K562 (cell line): Measurements from ENCODE around the gene OR8S1. TPM values are rescaled to one million over a fixed set of nuclear protein-coding genes. Genes with fewer than 3 reads are reported as not detected.

Experiments
- ATAC-seq: fragments of 200-7000 bp; cut with Tn5 transposase; 3 replicates; pipeline ENCODE4 v1.9.1; 2020; ENCODE audit warnings: moderate library complexity
- BruUV-seq: library from RNA; stranded (reverse); fragments of 400-500 nt; replicated peaks from 2 replicates; lab custom pipeline; 2021; lab: Mats Ljungman, UMichigan
- CTCF ChIA-PET: fragments of 300-600 bp; formaldehyde crosslinking; extraction: SDS; loops from one replicate; lab custom pipeline; 2021; ENCODE audit warnings: low intra/inter-chr PET ratio; lab: Yijun Ruan, JAX
- POLR2A ChIA-PET: fragments of 300-600, 350-650 bp; sonication (Branson Sonifier 250); formaldehyde crosslinking; extraction: SDS; loops from one replicate; lab custom pipeline; 2021; ENCODE audit warnings: antibody characterized with exemption, inconsistent platforms; lab: Yijun Ruan, JAX
- DNase-seq, 4 experiments: peaks; one replicate each; pipeline versions ENCODE4 v3.0.0 to v3.0.0-alpha.2; 2011 to 2018; ENCODE audit warnings: low spot score in 3 of 4, mixed read lengths in 3 of 4; ENCODE audit errors: extremely low read depth in 1 of 4
- FAIRE-seq: peaks from 2 replicates; lab custom pipeline; 2011; peaks lifted over from hg19 to GRCh38; lab: Jason Lieb, UNC
- H2AFZ ChIP-seq: 2 replicates; pipeline ENCODE4 v1.6.0; 2011; ENCODE audit warnings: low read depth, low read length, control low read depth, inconsistent platforms
- H3K27ac ChIP-seq: fragments of 200-600 bp; 3 replicates; pipeline ENCODE4 v1.8.0; 2011; ENCODE audit warnings: low read depth, mild to moderate bottlenecking, control low read depth, inconsistent platforms, low read length, moderate library complexity, mixed read lengths; ENCODE audit errors: extremely low read depth
- H3K27me3 ChIP-seq, 2 experiments: fragments of 300-600 bp in 1 of 2; 2 replicates in 1 of 2; 3 replicates in 1 of 2; pipeline versions ENCODE4 v1.6.0 to v1.8.0; 2011; ENCODE audit warnings: inconsistent platforms in 2 of 2, low read length in 2 of 2, mild to moderate bottlenecking in 1 of 2, mixed read lengths in 1 of 2, moderate library complexity in 1 of 2; ENCODE audit not compliant: control insufficient read depth in 2 of 2, insufficient read depth in 2 of 2
- H3K36me3 ChIP-seq: fragments of 300-600 bp; 3 replicates; pipeline ENCODE4 v1.8.0; 2011; ENCODE audit warnings: mild to moderate bottlenecking, low read length, inconsistent platforms; ENCODE audit not compliant: control insufficient read depth, insufficient read depth
- H3K4me1 ChIP-seq, 2 experiments: fragments of 200-600 bp in 1 of 2; replicated peaks in 1 of 2; 2 replicates in 1 of 2; 3 replicates in 1 of 2; pipeline versions ENCODE4 v1.5.1 to v1.8.0; 2011; ENCODE audit warnings: inconsistent platforms in 2 of 2, low read length in 2 of 2, mild to moderate bottlenecking in 1 of 2, mixed read lengths in 1 of 2, moderate library complexity in 1 of 2; ENCODE audit not compliant: control insufficient read depth in 2 of 2, insufficient read depth in 2 of 2
- H3K4me2 ChIP-seq: 2 replicates; pipeline ENCODE4 v1.6.1; 2011; ENCODE audit warnings: low read length, control low read depth, inconsistent platforms, mixed read lengths; ENCODE audit not compliant: insufficient read depth
- H3K4me3 ChIP-seq: fragments of 200-600 bp; sonication (generic), shearing (Covaris generic); 2 replicates; pipeline ENCODE4 v1.5.1; 2016; ENCODE audit warnings: control low read depth, inconsistent platforms
- H3K79me2 ChIP-seq: fragments of 200-600 bp; 3 replicates; pipeline ENCODE4 v1.8.0; 2011; ENCODE audit warnings: low read length, inconsistent platforms; ENCODE audit not compliant: control insufficient read depth, insufficient read depth
- H3K9ac ChIP-seq, 2 experiments: 2 replicates each; pipeline versions ENCODE4 v1.6.0 to v1.6.1; 2011; ENCODE audit warnings: low read depth in 2 of 2, low read length in 2 of 2, control low read depth in 1 of 2, inconsistent platforms in 1 of 2, mild to moderate bottlenecking in 1 of 2, mixed read lengths in 1 of 2; ENCODE audit not compliant: insufficient read depth in 1 of 2
- H3K9me1 ChIP-seq: one replicate; pipeline ENCODE4 v1.6.0; 2011; ENCODE audit warnings: inconsistent platforms, mild to moderate bottlenecking, low read length, moderate library complexity; ENCODE audit not compliant: control insufficient read depth, insufficient read depth
- H3K9me3 ChIP-seq: replicated peaks from 2 replicates; pipeline ENCODE4 v1.5.1; 2011; ENCODE audit warnings: low read depth, low read length, inconsistent platforms; ENCODE audit not compliant: control insufficient read depth, insufficient read depth
- H4K20me1 ChIP-seq: replicated peaks from 2 replicates; pipeline ENCODE4 v1.6.1; 2011; ENCODE audit warnings: low read length, inconsistent platforms, mixed read lengths; ENCODE audit not compliant: control insufficient read depth, insufficient read depth
- E2F8 ChIP-seq: fragments of 450-650 bp; IDR thresholded peaks from 2 replicates; pipeline ENCODE4 v1.7.1; 2018; ENCODE audit warnings: mild to moderate bottlenecking, low read depth; ENCODE audit not compliant: partially characterized antibody
- ETV1 ChIP-seq: fragments of 450-650 bp; conservative IDR thresholded peaks from 2 replicates; pipeline ENCODE4 v1.6.1; 2016; ENCODE audit warnings: missing genetic modification characterization, control low read depth, low read depth, missing compliant biosample characterization
- ETV5 ChIP-seq: sonication (generic); formaldehyde crosslinking; IDR thresholded peaks from 2 replicates; pipeline ENCODE4 v1.4.0; 2020; ENCODE audit warnings: low read depth, mild to moderate bottlenecking, missing genetic modification reagents
- GTF2F1 ChIP-seq: IDR thresholded peaks from 2 replicates; pipeline ENCODE4 v1.6.1; 2011; ENCODE audit warnings: low read depth, low read length, improper control_type of control experiment
- PKNOX1 ChIP-seq: fragments of 450-650 bp; IDR thresholded peaks from 2 replicates; pipeline ENCODE4 v1.6.1; 2016
- YBX1 ChIP-seq: fragments of 450-650 bp; IDR thresholded peaks from 2 replicates; pipeline ENCODE4 v1.7.1; 2016; ENCODE audit warnings: mild to moderate bottlenecking
- YY1 ChIP-seq, 3 experiments: IDR thresholded peaks; 2 replicates each; pipeline ENCODE4 v1.6.1; 2011; ENCODE audit warnings: low read length in 2 of 3, mild to moderate bottlenecking in 2 of 3, moderate library complexity in 2 of 3, borderline replicate concordance in 1 of 3, control low read depth in 1 of 3, low read depth in 1 of 3; ENCODE audit not compliant: insufficient read depth in 3 of 3, insufficient replicate concordance in 2 of 3, control insufficient read depth in 1 of 3, insufficient read length in 1 of 3; ENCODE audit errors: extremely low read depth in 1 of 3
- ZFPM2 ChIP-seq: fragments of 250-450 bp; sonication (Bioruptor Pico); IDR thresholded peaks from 2 replicates; pipeline ENCODE4 v1.5.1; 2022; ENCODE audit warnings: mild to moderate bottlenecking
- ZNF174 ChIP-seq: fragments of 250-450 bp; sonication (Bioruptor Pico); IDR thresholded peaks from 2 replicates; pipeline ENCODE4 v1.4.0; 2020; ENCODE audit warnings: mild to moderate bottlenecking
- WGBS: fragments of 100-300 bp; shearing (Covaris generic); methylation state at CpG from one replicate; pipeline ENCODE4 v1.1.6; 2016; ENCODE audit warnings: low coverage, mixed read lengths; ENCODE audit not compliant: insufficient coverage; ENCODE audit errors: missing lambda C conversion rate; 5-methylcytosine and 5-hydroxymethylcytosine counted together
- in situ Hi-C: fragments of 300-500 bp; cut with MboI; formaldehyde crosslinking; loops from 4 replicates; pipeline ENCODE4 v1.15.0; 2018; ENCODE audit warnings: inconsistent platforms, mixed read lengths
- intact Hi-C: fragments of 100-400 bp; cut with micrococcal nuclease; formaldehyde crosslinking; loops from 2 replicates; pipeline ENCODE4 v1.14.2; 2022
- polyA plus RNA-seq, 8 experiments: library from polyadenylated mRNA; depleted of rRNA in 4 of 8; stranded (reverse) in 5 of 8; unstranded in 3 of 8; fragments of >200 nt; fragmentation: Nextera tagmentation in 2 of 8; fragmentation: Illumina TruSeq in 1 of 8; extraction: Ambion mirVana in 2 of 8; extraction: Trizol in 1 of 8; gene quantifications; 2 replicates each; pipeline versions ENCODE4 v1.2.1 to v1.2.3, GENCODE V29; 2011 to 2014; ENCODE audit warnings: inconsistent platforms in 1 of 8, missing spikeins in 1 of 8
- total RNA-seq, 7 experiments: library from RNA; depleted of rRNA in 6 of 7; stranded (reverse); fragments of >200 nt in 6 of 7; fragmentation: Illumina TruSeq in 2 of 7; extraction: Trizol in 2 of 7; gene quantifications; 2 replicates each; pipeline versions ENCODE4 v1.2.1 to v1.2.3, GENCODE V29; 2011 to 2021; ENCODE audit warnings: low replicate concordance in 1 of 7

Gene OR8S1
- total and polyA plus RNA-seq, 9 of the 15 experiments (the other 6 are each of a cell fraction or from before 2014, with no cell fraction given), result not detected

- peak overlapping the region; percentile 53 for H2AFZ ChIP-seq
- H3K4me3 ChIP-seq, result no peak overlapping the region
- H4K20me1 ChIP-seq, result no peaks in the 10 kb centered on the region
- peaks cover 2 to 19% of the 10 kb centered on the region in 2 experiments; a peak in 4 of 5 replicates for H3K4me1 ChIP-seq
- no peaks in the 10 kb centered on the region for H3K9me3 ChIP-seq
- peak; percentile 82 for ATAC-seq
- H3K79me2 ChIP-seq, result no peaks in the 10 kb centered on the region
- intact Hi-C loops (no loop called here), in situ Hi-C loops (no loop called here)
- CTCF ChIA-PET, result no interaction called here
- no peaks in the 10 kb centered on the region for H3K9me1 ChIP-seq
- 0 out of 5 replicates have a peak, but pooled peaks cover 0 to 3% of the 10 kb centered on the region in 2 experiments for H3K27me3 ChIP-seq
- H3K9ac ChIP-seq, result no peak overlapping the region; a peak in 1 of 4 replicates
- no peak for FAIRE-seq
- peak in 1 of 4 experiments; percentile 20 for DNase-seq
- peak overlapping the region; percentile 42; the same call in 1 of the 2 replicates for H3K4me2 ChIP-seq
- BruUV-seq, result no TSS peak
- no peaks in the 10 kb centered on the region for H3K36me3 ChIP-seq
- POLR2A ChIA-PET, result interaction anchor here (0.5 kb wide), 1 partner anchor 272 kb away, joined by 3 read pairs; no protein-coding TSS in a partner anchor
- WGBS, result 10% methylated on average over 6 of the region's 6 CpGs
- no peak overlapping the region for H3K27ac ChIP-seq
- TF ChIP-seq PKNOX1 (peak; percentile 95), GTF2F1 (no peak), ZFPM2 (CRISPR knock-in tag) (no peak), YY1 (IDR thresholded peaks at IDR 0.05; ENCODE audit: borderline replicate concordance in 1 of 3, control insufficient read depth in 1 of 3, extremely low read depth in 1 of 3, insufficient read depth in 3 of 3, insufficient read length in 1 of 3, insufficient replicate concordance in 2 of 3, low read depth in 1 of 3, low read length in 2 of 3) (peak in 1 of 3 experiments; percentile 23), ETV5 (no peak), ETV1 (no peak), YBX1 (no peak), ZNF174 (CRISPR knock-in tag) (no peak), E2F8 (peak; percentile 80)
These were observed 31.2 kb downstream of the OR8S1 start for GRCh38 chr12:48556631-48557030.
